T-helper 2 cell treated with Interferon-gamma antibody and Interleukin-4, amounts not matched to agents 5 μg/mL and 100 μg/mL, for 36 hours (primary cell): ENCODE measurements around the gene ID4.
"Not testable (repeated sequence)": the region's sequence is repeated elsewhere in the genome, so short reads cannot be mapped to it uniquely, and the experiment has no call there.

Experiments
- DNase-seq: peaks from one replicate; pipeline ENCODE4 v3.0.0; 2021; ENCODE audit warnings: low spot score
- H3K27ac Mint-ChIP-seq: one replicate; pipeline ENCODE4 v1.8.0; 2021; ENCODE audit warnings: mild to moderate bottlenecking, mixed read lengths
- H3K27me3 Mint-ChIP-seq: one replicate; pipeline ENCODE4 v1.8.0; 2021; ENCODE audit warnings: low read depth, mixed read lengths
- H3K36me3 Mint-ChIP-seq: one replicate; pipeline ENCODE4 v1.8.0; 2021; ENCODE audit warnings: low read depth, mixed read lengths
- H3K4me1 Mint-ChIP-seq: one replicate; pipeline ENCODE4 v1.8.0; 2021; ENCODE audit warnings: low read depth, mixed read lengths
- H3K4me3 Mint-ChIP-seq: one replicate; pipeline ENCODE4 v1.8.0; 2022; ENCODE audit warnings: mild to moderate bottlenecking, moderate library complexity, mixed read lengths
- H3K9me3 Mint-ChIP-seq: one replicate; pipeline ENCODE4 v1.8.0; 2021; ENCODE audit warnings: mixed read lengths

The ID4 gene

GRCh38 chr6:19839237-19839546 lies 2.0 kb downstream of the ID4 start:
- H3K27ac Mint-ChIP-seq = no peak overlapping the region
- H3K9me3 Mint-ChIP-seq = no peaks in the 10 kb centered on the region
- no peak for DNase-seq
- H3K36me3 Mint-ChIP-seq = no peaks in the 10 kb centered on the region
- H3K27me3 Mint-ChIP-seq = peaks cover 67% of the 10 kb centered on the region
- peaks cover 4% of the 10 kb centered on the region for H3K4me1 Mint-ChIP-seq
- no peak overlapping the region for H3K4me3 Mint-ChIP-seq

DNA sequence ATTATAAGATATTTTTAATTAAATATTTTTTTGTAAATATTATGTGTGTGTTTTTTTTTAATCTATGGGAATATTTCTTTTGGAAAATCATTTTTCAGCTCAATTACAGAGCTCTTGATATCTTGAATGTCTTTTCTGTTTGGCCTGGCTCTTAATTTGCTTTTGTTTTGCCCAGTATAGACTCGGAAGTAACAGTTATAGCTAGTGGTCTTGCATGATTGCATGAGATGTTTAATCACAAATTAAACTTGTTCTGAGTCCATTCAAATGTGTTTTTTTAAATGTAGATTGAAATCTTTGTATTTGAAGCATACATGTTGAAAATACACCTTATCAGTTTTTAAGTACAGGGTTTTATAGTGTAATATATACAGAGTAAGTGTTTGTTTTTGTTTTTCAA lies 2.6 kb downstream of the ID4 start:
- Mint-ChIP-seq H3K4me3 (no peak overlapping the region), H3K9me3 (no peaks in the 10 kb centered on the region), H3K4me1 (peaks cover 4% of the 10 kb centered on the region), H3K27ac (no peak overlapping the region), H3K27me3 (peaks cover 69% of the 10 kb centered on the region), H3K36me3 (no peaks in the 10 kb centered on the region)
- no peak for DNase-seq

DNA sequence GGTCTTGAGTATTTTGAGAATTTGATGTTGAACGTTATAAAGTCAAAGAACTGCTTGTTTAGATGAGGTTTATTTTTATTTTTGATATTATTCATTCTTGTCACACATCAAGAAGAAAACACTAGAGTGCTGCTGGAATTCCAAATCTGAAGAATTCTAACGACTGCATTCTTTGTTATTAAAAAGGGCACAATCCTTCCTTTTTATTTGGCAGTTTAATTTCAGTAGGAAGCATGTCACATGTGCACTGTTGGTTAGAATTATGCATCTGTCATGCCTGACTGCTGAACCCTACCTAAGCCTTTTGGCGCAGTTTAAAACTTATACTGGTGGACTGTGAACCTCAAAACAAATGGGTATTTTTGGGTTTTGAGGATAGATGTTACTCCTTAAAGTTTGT lies 4.0 kb downstream of the ID4 start:
- Mint-ChIP-seq H3K4me3 (no peak overlapping the region), H3K4me1 (peaks cover 4% of the 10 kb centered on the region), H3K36me3 (no peaks in the 10 kb centered on the region), H3K27me3 (peaks cover 56% of the 10 kb centered on the region), H3K27ac (no peak overlapping the region), H3K9me3 (no peaks in the 10 kb centered on the region)
- DNase-seq = no peak

- Mint-ChIP-seq H3K36me3 (no peaks in the 10 kb centered on the region), H3K27me3 (peaks cover 54% of the 10 kb centered on the region), H3K4me1 (peaks cover 4% of the 10 kb centered on the region), H3K9me3 (no peaks in the 10 kb centered on the region), H3K27ac (no peak overlapping the region), H3K4me3 (no peak overlapping the region)
- no peak for DNase-seq
Measured at GRCh38 chr6:19842030-19842615, 5.0 kb downstream of the ID4 start.

GRCh38 chr6:19844689-19845088 lies 7.5 kb downstream of the ID4 start:
- no peaks in the 10 kb centered on the region for H3K36me3 Mint-ChIP-seq
- no peak overlapping the region for H3K4me3 Mint-ChIP-seq
- H3K27ac Mint-ChIP-seq = no peak overlapping the region
- no peaks in the 10 kb centered on the region for H3K9me3 Mint-ChIP-seq
- peaks cover 39% of the 10 kb centered on the region for H3K27me3 Mint-ChIP-seq
- DNase-seq = no peak
- H3K4me1 Mint-ChIP-seq = no peaks in the 10 kb centered on the region

DNA sequence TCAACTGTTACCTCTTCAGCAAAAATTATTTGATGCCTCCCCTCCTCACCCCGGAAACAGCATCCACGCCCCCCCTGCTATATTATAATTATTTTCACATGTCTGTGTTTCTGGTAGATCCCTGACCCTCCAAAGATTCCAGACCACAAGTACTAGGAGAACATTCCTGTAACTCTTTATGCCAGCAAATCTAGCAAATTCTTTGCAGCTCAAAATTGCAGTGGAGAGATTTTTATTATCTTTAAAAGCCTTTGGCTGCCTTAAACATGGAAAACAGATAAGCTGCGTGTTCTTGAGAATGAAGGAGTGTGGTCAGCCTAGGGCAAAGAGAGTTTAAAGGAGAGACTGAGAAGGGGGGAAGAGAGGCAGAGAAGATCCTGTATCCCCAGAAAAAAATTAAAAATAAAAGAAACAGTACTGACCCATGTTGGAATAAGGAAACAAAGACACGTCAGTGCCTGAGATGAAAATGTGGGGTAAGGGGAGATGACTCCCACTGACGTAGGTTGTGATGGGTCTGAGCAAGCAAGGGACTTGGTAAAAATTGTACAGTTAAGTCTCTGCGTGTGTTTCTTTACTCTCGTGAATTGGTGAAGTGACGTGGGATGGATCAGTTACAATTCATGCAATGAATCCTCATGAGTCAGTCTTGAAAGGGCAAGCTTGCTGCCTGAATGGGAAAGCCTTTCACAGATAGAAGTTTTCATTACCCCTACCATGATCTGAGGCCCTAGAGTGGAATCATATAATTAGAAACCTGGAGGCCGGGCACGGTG lies 8.3 kb downstream of the ID4 start:
- Mint-ChIP-seq H3K27me3 (peaks cover 32% of the 10 kb centered on the region), H3K27ac (no peak overlapping the region), H3K9me3 (no peaks in the 10 kb centered on the region), H3K4me1 (no peaks in the 10 kb centered on the region), H3K36me3 (no peaks in the 10 kb centered on the region), H3K4me3 (no peak overlapping the region)
- no peak for DNase-seq

GRCh38 chr6:19848465-19849029 lies 11.4 kb downstream of the ID4 start:
- Mint-ChIP-seq H3K36me3 (no peaks in the 10 kb centered on the region), H3K4me1 (no peaks in the 10 kb centered on the region)

DNA sequence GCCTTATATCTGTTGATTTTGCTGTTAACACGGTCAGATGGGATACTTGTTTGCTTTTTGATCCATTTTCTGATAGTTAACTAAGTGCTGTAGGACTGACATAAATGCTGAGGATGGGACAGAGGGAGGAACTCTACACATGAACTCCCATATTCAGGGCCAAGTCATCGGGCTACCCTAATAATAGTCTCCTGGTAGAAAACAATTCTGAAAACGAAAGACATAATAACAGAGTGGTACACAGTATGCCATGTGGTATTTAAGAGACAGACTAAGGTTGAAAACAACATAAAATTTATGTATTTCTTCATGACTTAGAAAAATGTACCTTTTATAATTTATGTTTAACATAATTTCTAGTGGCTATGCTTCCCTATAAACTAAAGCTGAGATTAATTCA lies 12.0 kb downstream of the ID4 start:
- Mint-ChIP-seq H3K9me3 (no peaks in the 10 kb centered on the region), H3K27me3 (peaks cover 8% of the 10 kb centered on the region), H3K27ac (no peak overlapping the region), H3K4me1 (no peaks in the 10 kb centered on the region), H3K36me3 (no peaks in the 10 kb centered on the region), H3K4me3 (no peak overlapping the region)
- no peak for DNase-seq

More at GRCh38 chr6:19848465-19849029, 11.4 kb downstream of the ID4 start:
- Mint-ChIP-seq H3K9me3 (no peaks in the 10 kb centered on the region), H3K27ac (no peak overlapping the region), H3K27me3 (peaks cover 12% of the 10 kb centered on the region), H3K4me3 (no peak overlapping the region)
- DNase-seq = no peak

DNA sequence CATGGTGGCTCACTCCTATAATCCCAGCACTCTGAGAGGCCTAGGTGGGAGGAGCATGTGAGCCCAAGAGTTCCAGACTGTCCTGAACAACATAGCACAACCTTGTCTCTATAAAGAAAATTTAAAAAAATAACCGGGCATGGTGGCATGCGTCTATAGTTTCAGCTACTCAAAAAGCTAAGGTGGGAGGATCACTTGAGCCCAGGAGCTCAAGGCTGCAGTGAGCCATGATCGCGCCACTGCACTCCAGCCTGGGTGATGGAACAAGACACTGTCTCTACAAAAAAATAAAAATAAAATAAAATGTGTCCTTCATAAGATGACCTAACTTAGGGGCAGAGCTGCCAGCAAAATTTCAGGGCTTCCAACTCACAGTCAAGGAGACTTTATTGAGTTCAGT lies 12.6 kb downstream of the ID4 start:
- Mint-ChIP-seq H3K9me3 (no peaks in the 10 kb centered on the region), H3K27ac (no peak overlapping the region), H3K27me3 (peaks cover 4% of the 10 kb centered on the region), H3K4me3 (no peak overlapping the region), H3K4me1 (no peaks in the 10 kb centered on the region), H3K36me3 (no peaks in the 10 kb centered on the region)
- DNase-seq = no peak

GRCh38 chr6:19851241-19852089 lies 14.3 kb downstream of the ID4 start:
- DNase-seq = no peak
- no peak overlapping the region for H3K4me3 Mint-ChIP-seq

GRCh38 chr6:19852090-19852457 lies 14.9 kb downstream of the ID4 start:
- Mint-ChIP-seq H3K4me3 (no peak overlapping the region), H3K27me3 (no peaks in the 10 kb centered on the region), H3K4me1 (no peaks in the 10 kb centered on the region), H3K36me3 (no peaks in the 10 kb centered on the region), H3K9me3 (no peaks in the 10 kb centered on the region), H3K27ac (no peak overlapping the region)
- DNase-seq = no peak

More at GRCh38 chr6:19851241-19852089, 14.3 kb downstream of the ID4 start:
- Mint-ChIP-seq H3K4me1 (no peaks in the 10 kb centered on the region), H3K9me3 (no peaks in the 10 kb centered on the region), H3K36me3 (no peaks in the 10 kb centered on the region), H3K27me3 (peaks cover 1% of the 10 kb centered on the region), H3K27ac (no peak overlapping the region)

GRCh38 chr6:19852927-19853326 lies 15.8 kb downstream of the ID4 start:
- no peaks in the 10 kb centered on the region for H3K27me3 Mint-ChIP-seq
- no peak overlapping the region for H3K27ac Mint-ChIP-seq
- no peaks in the 10 kb centered on the region for H3K9me3 Mint-ChIP-seq

GRCh38 chr6:19854421-19855015 lies 17.3 kb downstream of the ID4 start:
- not testable (repeated sequence) for H3K36me3 Mint-ChIP-seq, H3K4me1 Mint-ChIP-seq, H3K9me3 Mint-ChIP-seq, H3K27me3 Mint-ChIP-seq, DNase-seq, H3K27ac Mint-ChIP-seq, H3K4me3 Mint-ChIP-seq

More at GRCh38 chr6:19852927-19853326, 15.8 kb downstream of the ID4 start:
- no peak overlapping the region for H3K4me3 Mint-ChIP-seq
- no peak for DNase-seq
- no peaks in the 10 kb centered on the region for H3K36me3 Mint-ChIP-seq
- no peaks in the 10 kb centered on the region for H3K4me1 Mint-ChIP-seq

DNA sequence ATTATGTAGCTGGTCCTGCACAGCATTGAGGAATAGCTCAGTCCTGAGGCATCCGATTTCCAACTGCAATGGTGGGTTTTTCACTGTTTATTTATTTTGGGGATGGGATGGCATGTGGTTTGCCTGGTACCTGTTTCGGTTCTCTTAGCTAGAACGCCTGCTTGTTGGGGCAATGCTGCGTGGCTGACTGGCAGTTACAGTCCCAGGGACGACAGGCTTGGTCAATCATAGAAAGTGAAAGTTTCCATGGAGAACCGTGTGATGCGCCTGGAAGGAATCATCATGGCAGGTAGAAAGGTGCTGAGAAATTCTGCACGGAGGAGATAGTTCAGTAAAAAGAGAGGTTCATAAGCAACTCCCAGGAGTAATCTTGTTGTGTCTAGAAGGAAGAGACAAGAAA lies 18.4 kb downstream of the ID4 start:
- H3K27me3 Mint-ChIP-seq = no peaks in the 10 kb centered on the region
- H3K4me1 Mint-ChIP-seq = no peaks in the 10 kb centered on the region
- no peak overlapping the region for H3K4me3 Mint-ChIP-seq
- no peaks in the 10 kb centered on the region for H3K36me3 Mint-ChIP-seq
- no peaks in the 10 kb centered on the region for H3K9me3 Mint-ChIP-seq
- DNase-seq = no peak
- H3K27ac Mint-ChIP-seq = no peak overlapping the region
